HG03175 (cell line): ENCODE measurements around the gene NFE2L2.
"Not testable (repeated sequence)": the region's sequence is repeated elsewhere in the genome, so short reads cannot be mapped to it uniquely, and the experiment has no call there.

Experiments used
- ATAC-seq: cut with Tn5 transposase; IDR thresholded peaks from one replicate; pipeline ENCODE4 v1.9.1; 2021; ENCODE audit warnings: mild to moderate bottlenecking, moderate library complexity; ENCODE audit not compliant: unreplicated experiment

Gene NFE2L2

DNA sequence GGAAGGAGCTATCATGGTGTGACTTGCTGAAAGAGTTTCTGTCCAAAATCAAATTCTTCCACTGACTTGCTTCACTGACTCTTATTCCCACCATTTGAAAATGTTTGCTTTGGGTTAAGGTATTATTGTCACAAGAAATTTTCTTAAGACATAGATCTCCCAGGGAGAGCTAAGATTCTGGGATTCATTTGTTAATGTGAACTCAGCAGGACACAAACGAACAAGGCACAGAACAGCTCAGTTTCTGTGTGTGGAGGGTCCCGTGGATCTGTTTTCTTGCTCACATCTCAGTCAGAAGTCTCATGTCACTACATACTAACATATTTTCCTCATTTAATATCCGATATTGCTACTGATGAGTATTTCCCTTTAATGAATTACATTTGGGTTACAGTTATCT lies 60.1 kb downstream of the NFE2L2 start:
- no peak for ATAC-seq

GRCh38 chr2:177201919-177202346 lies 62.6 kb downstream of the NFE2L2 start:
- ATAC-seq = no peak

GRCh38 chr2:177200419-177200818 lies 64.1 kb downstream of the NFE2L2 start:
- ATAC-seq = not testable (repeated sequence)

DNA sequence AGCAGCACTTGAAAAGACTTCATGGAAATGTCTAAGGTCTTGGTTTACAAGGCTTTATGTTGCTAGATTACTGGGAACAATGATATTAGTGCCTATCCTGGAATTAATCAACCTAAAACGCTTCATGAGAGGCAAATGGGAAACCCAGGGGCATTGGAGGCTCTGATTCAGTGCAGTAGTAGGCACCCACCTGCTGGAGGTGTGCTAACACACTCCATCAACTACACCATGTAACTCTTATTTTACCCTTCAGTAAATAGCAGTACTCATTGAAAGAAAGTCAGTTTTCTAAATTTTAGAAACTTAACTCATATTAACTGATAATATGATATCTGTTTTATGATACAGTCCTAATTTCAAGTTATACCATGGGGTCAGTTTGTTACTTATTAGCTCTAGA lies 69.3 kb downstream of the NFE2L2 start:
- peak; percentile 46 for ATAC-seq

- ATAC-seq = peak; percentile 66
Observed at GRCh38 chr2:177193240-177193639, 71.3 kb downstream of the NFE2L2 start.

DNA sequence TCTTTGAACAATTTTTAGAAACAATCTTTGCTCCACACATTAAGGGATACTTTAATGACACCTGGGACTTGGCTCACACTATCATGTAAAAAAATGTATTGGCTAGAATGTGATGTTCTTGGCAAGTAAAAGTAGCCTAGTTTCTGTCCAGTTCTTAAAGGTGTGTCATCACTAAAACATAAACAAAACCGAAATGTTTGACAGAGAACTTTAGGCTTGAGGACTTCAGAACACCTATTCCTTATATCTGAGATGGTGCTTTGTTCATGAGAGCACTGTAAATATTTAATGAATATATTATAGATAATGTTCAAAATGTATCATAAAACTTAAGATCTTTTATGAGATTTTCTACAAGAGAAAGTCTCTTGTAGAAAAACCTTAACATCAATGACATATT lies 71.7 kb downstream of the NFE2L2 start:
- ATAC-seq = no peak

DNA sequence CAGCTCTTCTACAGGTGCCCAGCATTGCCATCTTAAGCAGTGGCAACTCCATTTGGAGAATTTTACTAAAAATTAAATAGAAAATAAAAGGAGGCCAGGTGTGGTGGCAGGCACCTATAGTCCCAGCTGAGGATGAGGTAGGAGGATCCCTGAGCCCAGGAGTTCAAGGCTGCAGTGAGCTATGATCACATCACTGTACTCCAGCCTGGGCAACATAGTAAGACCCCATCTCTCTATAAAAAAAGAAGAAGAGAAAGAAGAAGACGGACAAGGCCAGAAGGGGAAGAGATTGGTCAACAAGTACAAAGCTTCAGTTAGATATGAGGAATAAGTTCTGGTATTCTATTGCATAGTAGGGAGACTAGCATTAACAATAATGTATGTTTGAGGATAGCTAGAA lies 73.6 kb downstream of the NFE2L2 start:
- no peak for ATAC-seq

- no peak for ATAC-seq
Observed at GRCh38 chr2:177188482-177189469, 75.8 kb downstream of the NFE2L2 start.

GRCh38 chr2:177187631-177188312 lies 76.8 kb downstream of the NFE2L2 start:
- no peak for ATAC-seq

DNA sequence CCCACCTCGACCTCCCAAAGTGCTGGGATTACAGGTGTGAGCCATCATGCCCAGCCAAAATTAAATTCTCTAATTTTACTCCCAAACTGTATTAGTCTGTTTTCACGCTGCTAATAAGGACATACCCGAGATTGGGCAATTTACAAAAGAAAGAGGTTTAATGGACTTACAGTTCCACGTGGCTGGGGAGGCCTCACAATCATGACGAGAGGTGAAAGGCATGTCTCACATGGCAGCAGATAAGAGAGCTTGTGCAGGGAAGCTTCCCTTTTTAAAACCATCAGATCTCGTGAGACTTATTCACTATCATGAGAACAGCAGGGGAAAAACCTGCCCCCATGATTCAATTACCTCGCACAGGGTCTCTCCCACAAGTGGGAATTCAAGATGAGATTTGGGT lies 78.5 kb downstream of the NFE2L2 start:
- ATAC-seq = not testable (repeated sequence)

- ATAC-seq = no peak
Observed at GRCh38 chr2:177184606-177185005, 79.9 kb downstream of the NFE2L2 start.

- no peak for ATAC-seq
Observed at GRCh38 chr2:177183860-177184259, 80.7 kb downstream of the NFE2L2 start.
